Loucy (cell line): ENCODE measurements around the gene MARCO.

Source experiments
- H2AFZ ChIP-seq: fragments of 200-600 bp; sonication (generic); 2 replicates; pipeline ENCODE4 v1.6.0; 2016; ENCODE audit warnings: antibody characterized with exemption, mild to moderate bottlenecking, low read length, moderate library complexity
- H3F3A ChIP-seq: fragments of 200-600 bp; 2 replicates; pipeline ENCODE4 v1.6.0; 2016; ENCODE audit warnings: antibody characterized with exemption, low read depth, mild to moderate bottlenecking
- H3K27me3 ChIP-seq: fragments of 200-600 bp; sonication (generic); 2 replicates; pipeline ENCODE4 v1.6.1; 2014; ENCODE audit warnings: low read length, mild to moderate bottlenecking; ENCODE audit not compliant: insufficient read depth, poor library complexity, severe bottlenecking
- H3K36me3 ChIP-seq: fragments of 200-600 bp; sonication (generic); 2 replicates; pipeline ENCODE4 v1.6.1; 2016; ENCODE audit warnings: low read length; ENCODE audit not compliant: insufficient read depth
- H3K4me1 ChIP-seq: fragments of 200-600 bp; sonication (generic); 2 replicates; pipeline ENCODE4 v1.5.1; 2014; ENCODE audit warnings: low read length, mild to moderate bottlenecking; ENCODE audit not compliant: insufficient read depth, poor library complexity, severe bottlenecking
- H3K4me2 ChIP-seq: fragments of 200-600 bp; sonication (generic); 2 replicates; pipeline ENCODE4 v1.6.0; 2014; ENCODE audit warnings: antibody characterized with exemption, low read length, low read depth, mild to moderate bottlenecking; ENCODE audit not compliant: poor library complexity, severe bottlenecking
- H3K4me3 ChIP-seq: fragments of 200-600 bp; sonication (generic); 2 replicates; pipeline ENCODE4 v1.5.1; 2014; ENCODE audit warnings: low read length, mild to moderate bottlenecking, mixed read lengths; ENCODE audit not compliant: poor library complexity, severe bottlenecking
- H3K79me2 ChIP-seq: fragments of 200-600 bp; sonication (generic); 2 replicates; pipeline ENCODE4 v1.6.1; 2014; ENCODE audit warnings: low read length; ENCODE audit not compliant: insufficient read depth
- H3K9ac ChIP-seq: fragments of 200-600 bp; sonication (generic); 2 replicates; pipeline ENCODE4 v1.6.0; 2014; ENCODE audit warnings: mild to moderate bottlenecking, low read depth, low read length, moderate library complexity; ENCODE audit not compliant: poor library complexity, severe bottlenecking
- H3K9me2 ChIP-seq: fragments of 200-600 bp; sonication (generic); replicated peaks from 2 replicates; pipeline ENCODE4 v1.6.1; 2016; ENCODE audit warnings: low read depth, low read length, mixed read lengths
- H3K9me3 ChIP-seq: fragments of 200-600 bp; sonication (generic); 2 replicates; pipeline ENCODE4 v1.6.1; 2014; ENCODE audit warnings: mild to moderate bottlenecking, antibody characterized with exemption, low read length, low read depth; ENCODE audit not compliant: insufficient read depth
- H4K20me1 ChIP-seq: fragments of 200-600 bp; sonication (generic); 2 replicates; pipeline ENCODE4 v1.6.0; 2014; ENCODE audit warnings: antibody characterized with exemption, low read length, mild to moderate bottlenecking; ENCODE audit not compliant: insufficient read depth, poor library complexity, severe bottlenecking
- CTCF ChIP-seq: fragments of 200-600 bp; sonication (generic); conservative IDR thresholded peaks from 2 replicates; pipeline ENCODE4 v1.5.1; 2014; ENCODE audit warnings: mild to moderate bottlenecking, antibody characterized with exemption, low read length
- EZH2phosphoT487 ChIP-seq: fragments of 200-600 bp; IDR thresholded peaks from 2 replicates; pipeline ENCODE4 v1.6.1; 2018; ENCODE audit warnings: antibody characterized with exemption, mild to moderate bottlenecking, moderate library complexity, borderline replicate concordance

Gene MARCO

GRCh38 chr2:118903029-118903351 is 39.0 kb upstream of the MARCO start:
- no peaks in the 10 kb centered on the region for H3K9me3 ChIP-seq
- no peaks in the 10 kb centered on the region for H4K20me1 ChIP-seq
- H2AFZ ChIP-seq, result no peak overlapping the region
- H3K4me2 ChIP-seq, result no peak overlapping the region
- no peaks in the 10 kb centered on the region for H3F3A ChIP-seq
- H3K27me3 ChIP-seq, result no peaks in the 10 kb centered on the region
- H3K36me3 ChIP-seq, result no peaks in the 10 kb centered on the region
- TF ChIP-seq CTCF (no peak), EZH2phosphoT487 (no peak)
- H3K79me2 ChIP-seq, result no peaks in the 10 kb centered on the region
- no peaks in the 10 kb centered on the region for H3K4me1 ChIP-seq
- no peak overlapping the region for H3K9ac ChIP-seq
- H3K4me3 ChIP-seq, result no peak overlapping the region
- H3K9me2 ChIP-seq, result no peaks in the 10 kb centered on the region

- Histone ChIP-seq H4K20me1 (no peaks in the 10 kb centered on the region), H2AFZ (no peak overlapping the region), H3F3A (no peaks in the 10 kb centered on the region), H3K9me3 (no peaks in the 10 kb centered on the region), H3K27me3 (no peaks in the 10 kb centered on the region), H3K4me1 (no peaks in the 10 kb centered on the region), H3K4me2 (no peak overlapping the region), H3K9ac (no peak overlapping the region), H3K9me2 (no peaks in the 10 kb centered on the region), H3K4me3 (no peak overlapping the region), H3K36me3 (no peaks in the 10 kb centered on the region), H3K79me2 (no peaks in the 10 kb centered on the region)
- TF ChIP-seq EZH2phosphoT487 (no peak), CTCF (no peak)
These were observed 38.2 kb upstream of the MARCO start for GRCh38 chr2:118903551-118904479.

- Histone ChIP-seq H3K9me3 (no peaks in the 10 kb centered on the region), H3K9me2 (no peaks in the 10 kb centered on the region), H3K4me2 (no peak overlapping the region), H3K4me1 (no peaks in the 10 kb centered on the region), H4K20me1 (no peaks in the 10 kb centered on the region), H3K36me3 (no peaks in the 10 kb centered on the region), H3K79me2 (no peaks in the 10 kb centered on the region), H3K27me3 (no peaks in the 10 kb centered on the region), H2AFZ (no peak overlapping the region), H3K4me3 (no peak overlapping the region), H3K9ac (no peak overlapping the region), H3F3A (no peaks in the 10 kb centered on the region)
- TF ChIP-seq CTCF, result no peak
- no peak for TF ChIP-seq EZH2phosphoT487
These were observed 36.8 kb upstream of the MARCO start for GRCh38 chr2:118905206-118905605.
